ENCODE measurements around the gene PCSK7.

DNA sequence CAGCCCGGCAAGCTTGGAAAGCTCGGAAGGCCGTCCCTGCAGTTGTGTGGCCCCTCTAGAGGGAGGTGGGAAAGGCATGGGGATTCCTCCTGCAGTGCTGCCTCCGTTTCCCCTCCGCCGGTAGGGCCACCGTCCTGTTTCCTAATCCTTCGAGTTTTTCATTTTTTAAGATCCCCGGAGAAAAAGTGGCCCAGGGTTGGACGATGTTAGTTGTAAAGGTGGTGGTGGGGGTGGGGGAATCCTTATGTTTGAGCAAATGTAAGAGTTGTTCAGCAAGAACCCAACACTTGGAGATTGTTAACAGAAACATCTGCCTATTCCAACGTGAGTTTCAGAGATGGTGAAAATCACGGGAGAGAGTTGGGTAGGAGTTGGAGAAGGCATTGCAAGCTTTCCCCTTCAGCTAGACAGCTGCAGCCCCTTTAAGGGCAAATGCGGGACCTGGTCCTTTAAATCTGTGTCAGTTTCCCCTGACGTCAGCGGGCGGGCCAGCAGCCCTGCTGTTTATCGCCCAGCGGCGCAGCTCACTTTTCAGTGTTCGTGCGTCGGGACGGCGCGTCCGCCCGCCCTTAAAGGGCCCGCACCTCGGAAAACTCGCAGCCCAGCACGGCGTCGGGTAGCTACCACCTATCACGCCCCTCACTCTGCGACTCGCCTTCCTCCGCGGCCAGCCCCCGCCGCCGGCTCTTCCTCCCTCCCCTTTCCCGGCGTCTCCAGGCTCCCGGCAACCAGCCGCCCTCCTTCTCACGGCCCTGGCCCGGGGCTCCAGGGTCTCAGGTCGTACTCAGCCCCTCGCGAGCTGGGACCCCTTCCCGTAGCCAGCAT lies 53.5 kb downstream of the PCSK7 start, which contains the start of gene SIDT2:
- TF ChIP-seq SIN3A (IDR thresholded peaks at IDR 0.05; ENCODE audit: low read depth) = peak; percentile 89
- TF ChIP-seq POLR2AphosphoS5 (IDR thresholded peaks at IDR 0.05; ENCODE audit: low read depth, low read length) = peak; percentile 85
- TF ChIP-seq EZH2 (IDR thresholded peaks at IDR 0.05) = no peak
- no peak for TF ChIP-seq POLR2A (IDR thresholded peaks at IDR 0.05; ENCODE audit: borderline replicate concordance, extremely low read depth, insufficient read depth, insufficient read length)
